Measurements from ENCODE around the gene PGBD5. TPM values are rescaled to one million over a fixed set of nuclear protein-coding genes. Genes with fewer than 3 reads are reported as not detected.

The PGBD5 gene
- total and polyA plus RNA-seq, 2 donors (not counting 1 experiment from before 2014, with no cell fraction given): 0.10 to 0.17 TPM

- H4K20me1 ChIP-seq (ENCODE audit: control insufficient read depth, extremely low read depth, insufficient read depth, low read length): no peaks in the 10 kb centered on the region
- H3K9ac ChIP-seq (ENCODE audit: insufficient read depth, low read length): no peak overlapping the region
- no peak overlapping the region for H3K4me2 ChIP-seq (ENCODE audit: extremely low read depth, insufficient read depth, low read length)
- H3K36me3 ChIP-seq (ENCODE audit: control insufficient read depth, insufficient read depth, low read length): no peaks in the 10 kb centered on the region
- no peaks in the 10 kb centered on the region for H3K27me3 ChIP-seq (ENCODE audit: control insufficient read depth, insufficient read depth, low read length)
- H3K79me2 ChIP-seq (ENCODE audit: control insufficient read depth, insufficient read depth, low read length): no peaks in the 10 kb centered on the region
- no peaks in the 10 kb centered on the region for H3K4me1 ChIP-seq (ENCODE audit: control insufficient read depth, extremely low read depth, insufficient read depth, low read length)
- no peak overlapping the region for H3K4me3 ChIP-seq (replicated peaks in 1 of 4; ENCODE audit: control extremely low read depth in 1 of 4, insufficient read depth in 1 of 4, low read depth in 3 of 4, low read length in 4 of 4)
- H2AFZ ChIP-seq (ENCODE audit: low read length): no peak overlapping the region
- no peaks in the 10 kb centered on the region for H3K9me3 ChIP-seq (ENCODE audit: control insufficient read depth, insufficient read depth, low read depth, low read length)
- no peak for DNase-seq (ENCODE audit: low read depth in 2 of 2)
- TF ChIP-seq CTCF (conservative IDR thresholded peaks at IDR 0.05 in 1 of 2, IDR thresholded peaks at IDR 0.05 in 1 of 2; ENCODE audit: low read depth in 1 of 2, low read length in 2 of 2) (no peak), EZH2 (IDR thresholded peaks at IDR 0.05; ENCODE audit: low read length, missing control alignments) (no peak)
- no peak overlapping the region for H3K27ac ChIP-seq (ENCODE audit: insufficient read depth, low read length)
Observed at GRCh38 chr1:230453377-230453776, 27.2 kb upstream of the PGBD5 start.

GRCh38 chr1:230441183-230442029, 15.3 kb upstream of the PGBD5 start:
- Histone ChIP-seq H3K9ac (ENCODE audit: insufficient read depth, low read length) (no peak overlapping the region), H3K36me3 (ENCODE audit: control insufficient read depth, insufficient read depth, low read length) (no peaks in the 10 kb centered on the region), H2AFZ (ENCODE audit: low read length) (no peak overlapping the region), H3K9me3 (ENCODE audit: control insufficient read depth, insufficient read depth, low read depth, low read length) (no peaks in the 10 kb centered on the region), H3K4me2 (ENCODE audit: extremely low read depth, insufficient read depth, low read length) (no peak overlapping the region), H3K79me2 (ENCODE audit: control insufficient read depth, insufficient read depth, low read length) (no peaks in the 10 kb centered on the region), H3K4me3 (replicated peaks in 1 of 4; ENCODE audit: control extremely low read depth in 1 of 4, insufficient read depth in 1 of 4, low read depth in 3 of 4, low read length in 4 of 4) (no peak overlapping the region), H3K27me3 (ENCODE audit: control insufficient read depth, insufficient read depth, low read length) (no peaks in the 10 kb centered on the region), H3K27ac (ENCODE audit: insufficient read depth, low read length) (no peak overlapping the region), H3K4me1 (ENCODE audit: control insufficient read depth, extremely low read depth, insufficient read depth, low read length) (no peaks in the 10 kb centered on the region), H4K20me1 (ENCODE audit: control insufficient read depth, extremely low read depth, insufficient read depth, low read length) (no peaks in the 10 kb centered on the region)
- TF ChIP-seq EZH2 (IDR thresholded peaks at IDR 0.05; ENCODE audit: low read length, missing control alignments) (no peak), CTCF (conservative IDR thresholded peaks at IDR 0.05 in 1 of 2, IDR thresholded peaks at IDR 0.05 in 1 of 2; ENCODE audit: low read depth in 1 of 2, low read length in 2 of 2) (no peak)
- no peak for DNase-seq (ENCODE audit: low read depth in 2 of 2)

- Histone ChIP-seq H3K79me2 (ENCODE audit: control insufficient read depth, insufficient read depth, low read length) (no peaks in the 10 kb centered on the region), H3K36me3 (ENCODE audit: control insufficient read depth, insufficient read depth, low read length) (no peaks in the 10 kb centered on the region), H3K4me1 (ENCODE audit: control insufficient read depth, extremely low read depth, insufficient read depth, low read length) (no peaks in the 10 kb centered on the region), H3K27ac (ENCODE audit: insufficient read depth, low read length) (no peak overlapping the region), H2AFZ (ENCODE audit: low read length) (no peak overlapping the region), H4K20me1 (ENCODE audit: control insufficient read depth, extremely low read depth, insufficient read depth, low read length) (no peaks in the 10 kb centered on the region), H3K4me3 (replicated peaks in 1 of 4; ENCODE audit: control extremely low read depth in 1 of 4, insufficient read depth in 1 of 4, low read depth in 3 of 4, low read length in 4 of 4) (no peak overlapping the region), H3K9ac (ENCODE audit: insufficient read depth, low read length) (no peak overlapping the region), H3K9me3 (ENCODE audit: control insufficient read depth, insufficient read depth, low read depth, low read length) (no peaks in the 10 kb centered on the region), H3K4me2 (ENCODE audit: extremely low read depth, insufficient read depth, low read length) (no peak overlapping the region), H3K27me3 (ENCODE audit: control insufficient read depth, insufficient read depth, low read length) (no peaks in the 10 kb centered on the region)
- no peak for DNase-seq (ENCODE audit: low read depth in 2 of 2)
- no peak for TF ChIP-seq CTCF (conservative IDR thresholded peaks at IDR 0.05 in 1 of 2, IDR thresholded peaks at IDR 0.05 in 1 of 2; ENCODE audit: low read depth in 1 of 2, low read length in 2 of 2)
- no peak for TF ChIP-seq EZH2 (IDR thresholded peaks at IDR 0.05; ENCODE audit: low read length, missing control alignments)
Observed at GRCh38 chr1:230435108-230435507, 9.0 kb upstream of the PGBD5 start.

Data from fibroblast of lung (primary cell).